ENCODE data around the gene PZP. TPM values are rescaled to one million over a fixed set of nuclear protein-coding genes. Genes with fewer than 3 reads are reported as not detected.
A peak's percentile ranks its signal among the peaks of the same experiment; 100 is the strongest.

PZP gene
- total and polyA plus RNA-seq, 2 of the 13 experiments (the other 11 are each of a cell fraction or from before 2014, with no cell fraction given) = 0.07 to 0.89 TPM

- H3K79me2 ChIP-seq (ENCODE audit: insufficient read depth, low read length) = peaks cover 48% of the 10 kb centered on the region
- H3K9ac ChIP-seq (ENCODE audit: insufficient read depth, low read depth, low read length) = peak overlapping the region; percentile 95
- peaks cover 21 to 38% of the 10 kb centered on the region in 2 experiments for H3K36me3 ChIP-seq (replicated peaks in 1 of 2; ENCODE audit: control insufficient read depth in 1 of 2, insufficient read depth in 2 of 2, low read length in 2 of 2)
- CTCF ChIA-PET (ENCODE audit: low intra/inter-chr PET ratio, low total read pairs) = no interaction called here
- ATAC-seq (peak; percentile 33), FAIRE-seq (peak; percentile 86), DNase-seq (ENCODE audit: low spot score) (peak; percentile 90)
- no peaks in the 10 kb centered on the region; a peak in 1 of 5 replicates for H3K27me3 ChIP-seq (ENCODE audit: control insufficient read depth in 1 of 2, insufficient read depth in 2 of 2, low read length in 2 of 2)
- no peaks in the 10 kb centered on the region for H3K9me3 ChIP-seq (ENCODE audit: low read length)
- in situ Hi-C loops (cut with HindIII; ENCODE audit: extremely low pct_ligation_motif_present, low pct_unique_long_range_greater_than_20kb) (loop anchor here (10.0 kb wide), 1 partner anchor 161 kb away; no protein-coding TSS in a partner anchor), intact Hi-C loops (cut with micrococcal nuclease; ENCODE audit: unreplicated experiment) (loop anchor here (2.0 to 10.0 kb wide), 3 partner anchors 19 to 171 kb away; no protein-coding TSS in a partner anchor)
- WGBS (ENCODE audit: low lambda C conversion rate) = 7% methylated on average over 1 of the region's 1 CpG
- H2AFZ ChIP-seq (ENCODE audit: low read length) = no peak overlapping the region
- H3K4me3 ChIP-seq (replicated peaks in 1 of 3; ENCODE audit: insufficient read depth in 1 of 3, low read depth in 2 of 3, low read length in 3 of 3) = peak overlapping the region; percentile 77 to 98 (median 81)
- H3K4me1 ChIP-seq (ENCODE audit: insufficient read depth, low read length) = peaks cover 67% of the 10 kb centered on the region
- peak overlapping the region; percentile 89 for H3K4me2 ChIP-seq (ENCODE audit: low read depth, low read length)
- H4K20me1 ChIP-seq (ENCODE audit: insufficient read depth, low read length) = peaks cover 35% of the 10 kb centered on the region
- BruUV-seq (replicated peaks) = no TSS peak
- POLR2A ChIA-PET = interaction anchor here (0.7 to 6.9 kb wide), 9 partner anchors 8 to 49 kb away, joined by 3 to 129 read pairs (median 14); no protein-coding TSS in a partner anchor
- H3K27ac ChIP-seq (ENCODE audit: extremely low read length, insufficient read depth, low read length) = peak overlapping the region; percentile 90
- TF ChIP-seq NR2F1 (CRISPR knock-in tag; IDR thresholded peaks at IDR 0.05) (peak in 1 of 2 experiments; percentile 46; a peak in 2 of 4 replicates), SSRP1 (CRISPR knock-in tag; IDR thresholded peaks at IDR 0.05) (peak; percentile 95; the same call in 1 of the 2 replicates), GRHL1 (CRISPR knock-in tag; conservative IDR thresholded peaks at IDR 0.05) (no peak), GATAD2A (CRISPR knock-in tag; IDR thresholded peaks at IDR 0.05) (peak; percentile 67; the same call in 1 of the 2 replicates), MBD4 (IDR thresholded peaks at IDR 0.05; ENCODE audit: borderline replicate concordance, low read length) (peak; percentile 93), ATM (IDR thresholded peaks at IDR 0.05; ENCODE audit: borderline replicate concordance) (no peak), FOXA1 (IDR thresholded peaks at IDR 0.05) (no peak), FOXA1 (CRISPR knock-in tag; IDR thresholded peaks at IDR 0.05) (peak; percentile 85), RFX3 (CRISPR knock-in tag; IDR thresholded peaks at IDR 0.05) (no peak), NCOA2 (CRISPR knock-in tag; IDR thresholded peaks at IDR 0.05) (peak; percentile 91), SRSF4 (IDR thresholded peaks at IDR 0.05; ENCODE audit: low read depth, low read length, poor library complexity, severe bottlenecking) (no peak), ZNF101 (CRISPR knock-in tag; IDR thresholded peaks at IDR 0.05; ENCODE audit: borderline replicate concordance, low read depth) (no peak), RXRB (CRISPR knock-in tag; IDR thresholded peaks at IDR 0.05; ENCODE audit: borderline replicate concordance) (peak; percentile 43; the same call in 1 of the 2 replicates), ZNF160 (CRISPR knock-in tag; IDR thresholded peaks at IDR 0.05) (no peak), MEIS2 (CRISPR knock-in tag; IDR thresholded peaks at IDR 0.05) (0 out of 2 replicates have a peak, but pooled peaks have one; percentile 23), ZNF431 (CRISPR knock-in tag; IDR thresholded peaks at IDR 0.05; ENCODE audit: borderline replicate concordance, low read depth) (no peak), SKIL (CRISPR knock-in tag; IDR thresholded peaks at IDR 0.05; ENCODE audit: borderline replicate concordance) (peak; percentile 51; the same call in 1 of the 2 replicates), MNT (IDR thresholded peaks at IDR 0.05) (no peak), ETV5 (CRISPR knock-in tag; IDR thresholded peaks at IDR 0.05; ENCODE audit: borderline replicate concordance) (peak; percentile 47; the same call in 1 of the 2 replicates), TBX2 (CRISPR knock-in tag; IDR thresholded peaks at IDR 0.05; ENCODE audit: borderline replicate concordance) (0 out of 2 replicates have a peak, but pooled peaks have one; percentile 37), ZNF232 (CRISPR knock-in tag; IDR thresholded peaks at IDR 0.05; ENCODE audit: borderline replicate concordance) (no peak)
These were observed 94.2 kb downstream of the PZP start for GRCh38 chr12:9113987-9114309.
